NCI-H1105 treated with DMSO at 0.1 percent for 48 hours (cell line): ENCODE results near the gene XYLT1.

Experiments
- DNase-seq: peaks from one replicate; lab custom pipeline; 2025; lab: John Stamatoyannopoulos, UW

XYLT1 gene

DNA sequence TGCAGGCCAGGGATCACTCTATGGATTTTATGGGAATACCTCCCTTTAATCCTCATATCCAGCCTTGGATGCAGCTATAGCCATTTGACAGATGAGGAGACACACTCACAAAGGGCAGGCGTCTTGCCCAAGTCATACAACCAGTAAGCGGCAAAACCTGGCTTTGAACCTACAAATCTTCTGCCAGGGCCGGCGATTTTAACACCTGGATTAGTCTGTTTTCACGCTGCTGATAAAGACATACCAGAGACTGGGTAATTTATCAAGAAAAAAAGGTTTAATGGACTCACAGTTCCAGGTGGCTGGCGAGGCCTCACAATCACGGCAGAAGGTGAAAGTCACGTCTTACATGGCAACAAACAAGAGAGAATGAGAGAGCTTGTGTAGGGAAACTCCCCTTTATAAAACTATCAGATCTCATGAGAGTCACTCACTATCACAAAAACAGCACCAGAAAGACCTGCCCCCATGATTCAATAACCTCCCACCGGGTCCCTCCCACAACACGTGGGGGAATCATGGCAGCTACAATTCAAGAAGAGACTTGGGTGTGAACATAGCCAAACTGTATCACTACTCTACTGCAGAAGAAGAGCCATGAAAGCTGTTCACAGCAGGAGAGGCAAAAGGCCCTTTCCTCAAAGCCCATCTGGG lies 67.5 kb downstream of the XYLT1 start:
- no peak for DNase-seq

DNA sequence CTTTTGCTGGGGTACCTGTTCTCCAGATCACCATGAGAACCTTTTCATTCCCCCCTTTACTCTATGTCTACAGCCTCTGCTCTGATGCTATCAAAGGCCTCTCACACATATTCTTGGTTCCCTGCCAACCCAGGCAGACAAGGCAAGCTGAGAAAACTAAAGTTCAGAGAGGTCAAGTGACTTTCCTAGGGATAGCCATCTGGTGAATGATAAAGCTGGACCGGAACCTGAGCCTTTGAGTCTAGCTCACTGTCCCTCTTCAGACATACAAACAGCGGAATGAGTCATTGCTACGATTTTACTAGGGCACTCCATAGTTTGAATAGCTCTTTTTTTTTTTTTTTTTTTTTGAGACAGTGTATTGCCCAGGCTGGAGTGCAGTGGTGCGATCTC lies 73.3 kb downstream of the XYLT1 start:
- DNase-seq: peak; percentile 74

DNA sequence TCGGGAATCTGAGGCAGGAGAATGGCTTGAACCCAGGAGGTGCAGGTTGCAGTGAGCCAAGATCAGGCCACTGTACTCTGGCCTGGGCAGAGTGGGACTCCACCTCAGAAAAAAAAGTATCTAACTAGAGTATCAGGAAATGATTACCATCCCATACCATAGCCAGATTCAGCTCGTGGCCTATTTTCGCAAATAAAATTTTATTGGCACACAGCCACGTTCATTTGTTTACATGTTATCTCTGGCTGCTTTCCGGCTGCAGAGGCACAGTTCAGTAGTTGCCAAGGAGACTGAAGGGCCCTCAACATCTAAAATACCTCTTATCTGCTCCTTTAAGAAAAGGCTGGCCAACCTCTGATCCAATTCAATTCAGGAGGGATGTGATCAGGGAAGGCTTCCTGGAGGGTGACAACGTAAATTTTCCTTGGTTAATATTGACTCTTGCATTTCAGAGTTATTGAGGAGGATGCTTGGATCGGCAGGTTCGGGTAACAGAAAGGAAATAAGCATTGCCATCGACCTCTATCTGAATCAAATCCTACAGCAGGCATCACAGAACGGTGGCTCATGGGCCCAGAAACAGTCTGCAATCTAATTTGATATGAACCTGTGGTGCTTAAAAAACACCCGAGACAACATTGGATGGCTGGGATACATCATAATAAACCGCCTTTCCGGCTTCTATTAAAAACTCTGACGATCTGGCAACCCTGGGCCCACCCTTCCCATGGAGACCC lies 73.8 kb downstream of the XYLT1 start:
- DNase-seq: peak; percentile 93

DNA sequence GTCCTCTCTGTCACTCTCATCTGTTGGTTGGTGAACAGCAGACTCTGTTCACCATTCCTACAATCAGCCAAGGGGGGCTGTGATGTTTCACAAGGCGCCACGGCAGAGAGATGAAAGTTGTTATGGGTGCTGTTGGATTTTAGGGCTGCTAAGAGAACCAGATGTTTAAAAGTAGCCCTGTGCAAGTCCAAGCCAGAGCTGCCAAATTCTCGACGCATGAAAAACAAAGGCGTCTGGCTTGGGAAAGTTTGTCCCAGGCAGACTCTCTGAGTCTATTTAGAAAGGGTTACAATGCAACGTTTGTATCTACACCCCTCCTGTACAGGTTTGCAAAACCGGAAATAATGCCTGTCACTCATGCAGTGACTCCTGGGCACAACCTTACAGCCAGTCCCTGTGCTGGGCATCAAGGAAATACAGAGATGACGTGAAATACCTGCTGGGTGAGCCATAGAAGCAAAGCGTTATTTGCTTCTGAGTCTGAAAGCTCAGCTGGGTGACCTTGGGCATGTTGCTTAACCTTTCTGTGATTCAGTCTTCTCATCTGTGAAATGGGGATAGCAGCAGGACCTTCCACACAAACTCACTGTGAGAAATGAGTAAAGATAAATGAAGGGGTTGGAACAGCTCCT lies 74.8 kb downstream of the XYLT1 start:
- DNase-seq: no peak

DNA sequence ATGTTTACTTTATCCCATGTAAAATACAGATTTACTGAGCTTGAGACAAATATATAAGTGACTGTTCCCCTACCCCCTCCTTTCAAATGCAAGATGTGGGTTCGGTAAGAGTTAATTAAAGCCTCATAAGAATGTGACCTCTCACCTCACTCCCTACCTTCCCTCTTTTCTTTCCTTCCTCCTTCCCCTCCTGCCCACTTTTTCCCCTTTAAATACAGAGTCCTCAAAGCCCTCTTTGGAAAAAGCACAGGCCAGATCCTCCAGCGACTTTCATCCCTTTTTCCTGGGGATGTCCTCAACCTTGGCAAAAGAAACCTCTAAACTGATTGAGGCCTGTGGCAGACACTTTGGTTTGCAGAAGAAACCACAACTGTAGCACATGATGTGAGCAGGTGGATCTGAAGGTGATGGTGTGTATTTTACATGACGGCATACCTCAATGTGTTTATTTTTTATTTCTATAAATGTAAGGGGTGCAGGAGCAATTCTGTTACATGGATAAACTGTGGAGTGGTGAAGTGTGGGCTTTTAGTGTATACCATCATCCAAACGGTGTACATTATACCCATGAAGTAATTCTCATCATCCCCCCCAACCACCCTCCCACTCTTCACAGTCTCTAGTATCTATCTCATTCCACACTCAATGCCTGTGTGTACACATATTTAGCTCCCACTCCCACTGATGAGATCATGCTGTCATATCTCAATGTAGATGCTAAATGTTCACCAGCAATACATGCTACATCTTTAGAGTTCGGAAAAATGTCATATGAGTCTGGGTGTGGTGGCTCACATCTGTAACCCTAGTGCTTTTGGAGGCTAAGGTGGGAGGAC lies 77.7 kb downstream of the XYLT1 start:
- no peak for DNase-seq

DNA sequence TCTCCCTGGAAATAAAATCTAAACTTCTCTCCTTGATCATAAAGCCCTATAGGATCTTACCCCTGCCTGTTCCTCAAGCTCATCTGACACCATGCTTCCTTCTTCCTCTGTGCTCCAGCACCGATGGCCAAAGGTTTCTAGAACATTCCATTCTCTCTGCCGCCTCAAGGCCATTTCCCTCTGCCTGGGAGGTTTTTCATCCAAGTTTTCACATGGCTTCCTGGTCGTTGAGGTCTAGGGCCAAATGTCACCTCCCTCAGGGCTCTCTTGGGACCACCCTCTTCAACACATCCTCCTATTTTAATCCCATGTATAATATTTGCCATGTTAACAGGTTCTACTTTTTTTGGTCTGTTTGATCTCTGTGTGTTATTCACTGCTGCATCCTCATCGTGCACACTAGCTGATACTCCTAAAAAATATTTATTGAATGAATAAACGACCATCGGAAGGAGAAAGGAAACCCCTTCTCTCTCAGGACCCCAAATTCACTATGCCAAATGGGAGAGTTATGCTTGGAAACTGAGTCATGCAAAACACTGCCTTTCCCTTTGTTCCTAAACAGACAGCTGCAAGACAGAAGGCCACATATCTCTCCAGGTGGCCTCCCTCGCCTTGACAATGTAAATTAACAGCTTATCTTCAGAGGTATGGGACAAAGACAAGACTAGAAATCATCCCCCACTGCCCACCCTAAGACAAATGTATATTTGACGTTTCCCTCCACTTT lies 78.5 kb downstream of the XYLT1 start:
- DNase-seq: no peak

DNA sequence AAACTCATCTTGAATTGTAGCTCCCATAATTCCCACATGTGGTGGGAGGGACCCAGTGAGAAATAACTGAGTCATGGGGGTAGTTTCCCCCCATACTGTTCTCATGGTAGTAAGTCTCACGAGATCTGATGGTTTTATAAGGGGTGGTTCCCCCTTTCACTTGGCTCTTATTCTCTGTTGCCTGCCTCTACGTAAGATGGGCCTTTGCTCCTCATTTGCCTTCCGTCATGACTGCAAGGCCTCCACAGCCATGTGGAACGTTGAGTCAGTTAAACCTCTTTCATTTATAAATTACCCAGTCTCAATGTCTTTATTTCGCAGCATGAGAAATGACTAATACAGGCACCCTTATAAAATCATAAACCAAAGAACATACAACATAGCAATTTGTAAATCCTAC lies 79.0 kb downstream of the XYLT1 start:
- no peak for DNase-seq

DNA sequence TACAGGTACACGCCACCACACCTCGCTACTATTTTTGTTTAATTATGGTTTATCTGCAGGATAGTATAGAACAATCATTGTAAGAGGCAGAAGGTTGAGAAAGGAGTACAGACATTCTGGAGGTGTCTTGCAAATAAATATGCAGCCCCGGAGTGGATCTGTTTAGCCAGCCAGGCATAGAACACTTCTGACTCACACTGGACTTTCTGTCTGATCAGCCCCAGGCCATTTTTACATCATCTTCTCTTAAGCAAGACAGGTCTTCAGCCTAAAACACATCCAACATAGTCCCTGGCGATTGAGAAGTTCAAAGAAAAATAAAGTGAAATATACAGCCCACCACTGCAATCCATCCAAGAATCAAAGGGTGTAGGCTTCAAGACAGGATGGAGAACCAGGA lies 81.4 kb downstream of the XYLT1 start:
- DNase-seq: no peak

DNA sequence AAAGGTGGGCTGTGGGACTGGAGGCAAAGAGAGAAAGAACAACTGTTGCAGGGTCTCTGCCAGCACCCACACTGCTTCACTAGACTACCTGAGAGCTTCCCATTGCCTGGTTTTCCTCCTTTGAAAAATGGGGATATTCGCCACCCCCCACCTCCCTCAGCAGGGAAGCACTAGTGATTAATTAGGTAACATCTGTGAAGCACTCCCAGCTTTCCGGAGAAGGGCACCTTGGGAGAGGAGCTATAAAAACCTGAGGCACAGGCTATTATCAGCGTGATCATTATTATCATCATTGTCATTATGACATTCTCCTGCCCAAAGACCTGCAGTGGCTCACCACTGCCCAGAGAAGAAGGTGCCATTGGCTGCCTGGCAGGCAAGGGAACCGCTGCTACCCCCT lies 83.5 kb downstream of the XYLT1 start:
- no peak for DNase-seq

DNA sequence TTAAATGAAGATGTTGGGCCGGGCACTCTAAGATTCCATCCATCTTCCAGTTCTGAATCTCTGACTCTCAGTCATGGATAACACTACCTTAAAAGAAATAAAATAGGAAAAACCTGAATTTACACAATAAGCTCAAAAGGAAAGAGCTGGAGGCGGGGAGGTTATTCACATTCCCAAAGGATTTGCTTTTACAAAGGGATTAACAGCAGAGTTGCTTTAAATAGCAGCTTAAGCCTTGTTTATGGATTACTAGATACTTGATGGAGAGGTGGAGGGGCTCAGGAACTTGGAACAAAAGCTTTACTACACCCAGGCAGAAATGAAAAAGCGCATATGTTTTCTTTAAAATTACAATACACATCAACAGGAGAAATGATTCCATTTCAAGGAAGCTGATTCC lies 84.5 kb downstream of the XYLT1 start:
- DNase-seq: no peak

DNA sequence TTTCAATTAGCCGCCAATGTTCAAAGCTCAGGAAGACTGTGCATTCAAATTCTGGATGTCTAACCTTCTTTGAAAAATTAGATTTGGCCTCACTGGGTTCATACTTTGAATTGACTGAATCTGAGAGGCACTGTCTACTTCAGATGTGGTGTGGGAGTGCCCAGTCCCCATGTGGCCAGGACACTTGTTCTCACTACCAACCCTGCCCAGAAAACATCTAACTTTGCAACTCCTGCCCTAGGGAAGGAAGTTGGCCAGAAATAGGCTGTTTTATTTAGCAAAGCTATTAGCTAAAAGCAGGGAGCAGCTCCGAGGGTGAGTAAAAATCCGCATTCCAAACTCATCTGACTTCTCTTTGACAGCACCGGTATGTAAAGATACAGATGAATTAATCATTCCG lies 86.3 kb downstream of the XYLT1 start:
- no peak for DNase-seq

DNA sequence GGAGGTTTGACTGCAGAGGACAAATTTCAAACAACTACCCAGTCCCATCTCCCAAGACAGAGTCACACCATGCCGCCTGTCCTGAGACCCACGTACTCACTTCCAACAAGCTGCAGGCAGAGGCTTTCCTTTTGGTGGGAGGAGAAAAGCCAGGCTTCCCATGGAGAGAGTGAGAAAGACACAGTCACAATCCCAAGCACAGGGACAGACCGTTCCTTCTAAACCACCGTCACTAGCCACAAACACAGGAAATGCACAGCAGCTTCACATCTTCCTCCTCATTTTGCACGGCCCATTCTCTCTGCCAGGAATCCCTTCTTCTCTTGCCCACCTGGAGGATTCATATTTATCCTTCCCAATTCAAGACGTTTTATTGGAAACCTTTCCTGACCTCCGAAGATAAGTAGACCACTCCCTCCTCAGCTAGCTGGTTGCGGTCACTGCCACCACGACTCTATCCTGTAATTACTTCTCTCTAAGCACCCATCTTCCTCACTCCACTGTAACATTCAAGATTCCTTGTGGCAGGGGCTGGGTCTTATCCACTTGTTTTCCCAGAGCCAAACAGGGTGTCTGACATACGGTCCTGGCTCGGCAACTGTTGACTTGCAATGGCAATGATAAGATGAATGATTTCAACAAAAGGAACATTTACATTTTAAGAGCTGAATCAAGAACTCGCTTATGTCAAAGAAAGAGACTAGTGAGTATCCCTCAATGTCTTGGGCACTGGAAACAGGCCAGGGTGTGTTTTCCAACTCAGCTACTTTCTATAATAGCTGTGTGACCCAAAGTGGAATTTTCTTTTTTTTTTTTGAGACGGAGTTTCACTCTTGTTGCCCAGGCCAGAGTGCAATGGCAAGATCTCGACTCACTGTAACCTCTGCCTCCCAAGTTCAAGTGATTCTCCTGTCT lies 87.6 kb downstream of the XYLT1 start:
- DNase-seq: no peak

DNA sequence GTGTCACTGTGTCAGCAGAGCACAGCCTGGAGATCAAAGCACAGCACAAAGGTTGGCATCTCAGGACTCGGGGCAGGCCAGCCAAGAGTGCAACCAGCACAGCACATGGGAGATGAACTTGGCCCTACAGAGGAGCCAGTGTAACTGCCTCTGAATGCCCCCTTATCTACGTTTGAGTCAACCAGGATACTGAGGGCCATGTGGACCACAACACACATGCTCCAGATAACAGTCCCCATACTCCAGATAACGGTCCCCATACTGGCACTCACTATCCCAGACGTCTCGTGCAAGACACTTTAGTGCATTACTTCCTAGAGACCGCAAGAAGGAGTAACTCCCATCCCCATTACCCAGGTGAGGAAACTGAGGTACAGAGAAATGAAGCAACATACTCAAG lies 88.2 kb downstream of the XYLT1 start:
- DNase-seq: no peak

DNA sequence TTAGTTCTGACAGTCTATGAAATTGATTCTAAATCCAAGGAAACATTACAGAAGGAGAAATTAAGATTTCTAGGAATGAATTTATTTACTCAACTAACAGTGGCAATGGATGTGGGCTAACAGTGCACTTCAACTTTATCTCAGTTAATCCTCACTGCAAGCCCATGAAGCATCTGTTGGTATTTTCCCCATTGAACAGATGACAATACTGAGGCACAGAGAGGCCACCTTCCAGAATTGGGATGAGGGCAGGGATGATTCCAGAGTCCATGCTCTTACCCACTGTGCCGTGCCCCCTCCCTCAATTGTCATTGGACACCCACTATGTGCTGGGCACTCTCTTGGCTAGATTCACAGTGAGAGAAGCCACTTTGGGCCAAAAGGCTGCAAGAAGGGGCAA lies 89.0 kb downstream of the XYLT1 start:
- no peak for DNase-seq

DNA sequence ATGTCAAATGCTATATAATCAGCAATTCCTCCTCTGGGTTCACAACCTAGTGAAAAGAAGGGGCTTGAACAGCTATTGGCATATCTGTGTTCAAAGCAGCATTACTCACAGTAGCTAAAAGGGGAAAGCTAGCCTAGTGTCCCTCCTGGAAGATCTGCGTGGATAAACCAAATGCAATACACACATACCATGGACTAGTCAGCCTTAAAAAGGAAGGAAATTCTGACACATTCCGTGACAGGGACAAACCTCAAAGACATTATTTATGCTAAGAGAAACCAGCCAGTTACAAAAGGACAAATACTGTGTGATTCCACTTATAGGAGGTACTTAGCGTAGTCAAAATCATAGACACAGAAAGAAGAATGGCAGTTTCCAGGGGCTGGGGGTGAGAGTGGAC lies 90.1 kb downstream of the XYLT1 start:
- no peak for DNase-seq

DNA sequence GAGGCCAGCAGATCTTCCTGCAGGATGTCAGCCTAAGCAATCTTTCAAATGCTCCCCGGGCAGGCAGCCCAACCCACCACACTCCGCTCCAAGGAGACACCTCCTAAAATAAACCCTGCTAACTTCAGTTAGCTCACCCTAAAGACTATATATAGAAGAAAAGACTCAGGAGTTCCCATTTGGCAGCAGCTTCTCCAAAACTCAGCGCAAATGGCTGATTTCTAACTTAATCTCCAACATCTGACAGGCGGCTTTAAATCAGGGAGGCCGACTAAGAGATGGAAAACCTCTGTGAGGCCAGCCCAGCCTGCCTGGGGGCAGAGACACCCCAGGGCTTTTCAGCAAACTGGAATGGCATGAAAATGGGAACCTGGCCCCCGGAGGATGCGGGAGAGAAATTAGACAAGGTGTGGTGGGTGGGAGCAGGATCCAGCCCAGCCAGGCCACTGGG lies 91.6 kb downstream of the XYLT1 start:
- no peak for DNase-seq

DNA sequence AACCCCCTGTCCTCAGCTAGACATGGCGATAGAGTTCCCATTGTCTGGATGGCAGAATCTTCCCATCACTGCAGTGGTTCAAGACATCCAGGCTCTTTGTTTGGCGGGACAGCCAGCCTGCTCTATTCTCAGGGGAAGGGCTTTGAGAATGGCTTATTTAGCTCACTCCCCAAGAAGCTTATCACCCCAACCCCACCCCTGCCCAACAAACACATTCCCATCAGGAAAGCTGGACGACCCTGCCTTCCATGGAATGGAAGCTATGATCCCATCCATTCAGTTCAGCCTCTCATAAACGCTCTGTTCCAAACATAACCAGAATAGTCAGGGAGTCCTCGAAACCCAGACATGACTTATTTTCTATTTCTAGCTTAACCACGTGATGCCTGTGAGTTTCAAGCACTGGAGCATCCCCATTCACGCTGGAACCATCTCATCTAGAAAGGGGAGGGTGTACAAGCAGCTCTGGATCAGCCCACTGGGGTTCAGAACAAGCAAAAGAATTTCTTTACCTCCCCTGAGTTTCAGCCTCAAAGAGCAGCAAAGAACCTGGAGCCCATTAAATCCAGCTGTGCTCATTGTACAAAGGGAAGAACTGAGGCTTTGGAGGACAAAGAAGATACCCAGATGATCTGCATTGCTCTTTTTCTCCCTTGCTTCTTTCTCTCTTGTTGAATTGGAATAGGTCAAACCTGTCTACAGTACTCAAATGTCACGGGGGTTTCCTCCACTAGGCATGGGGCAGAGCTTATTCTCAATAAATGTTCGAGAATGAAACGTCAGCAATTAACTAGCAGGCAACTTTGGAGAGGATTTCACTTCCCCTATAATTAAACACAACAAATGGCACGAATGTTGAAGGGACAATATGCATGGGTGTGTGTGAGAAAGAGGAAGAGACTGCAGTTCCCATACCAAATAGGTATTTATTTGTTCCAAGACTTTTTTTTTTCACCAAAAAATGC lies 93.1 kb downstream of the XYLT1 start:
- peak; percentile 32 for DNase-seq

DNA sequence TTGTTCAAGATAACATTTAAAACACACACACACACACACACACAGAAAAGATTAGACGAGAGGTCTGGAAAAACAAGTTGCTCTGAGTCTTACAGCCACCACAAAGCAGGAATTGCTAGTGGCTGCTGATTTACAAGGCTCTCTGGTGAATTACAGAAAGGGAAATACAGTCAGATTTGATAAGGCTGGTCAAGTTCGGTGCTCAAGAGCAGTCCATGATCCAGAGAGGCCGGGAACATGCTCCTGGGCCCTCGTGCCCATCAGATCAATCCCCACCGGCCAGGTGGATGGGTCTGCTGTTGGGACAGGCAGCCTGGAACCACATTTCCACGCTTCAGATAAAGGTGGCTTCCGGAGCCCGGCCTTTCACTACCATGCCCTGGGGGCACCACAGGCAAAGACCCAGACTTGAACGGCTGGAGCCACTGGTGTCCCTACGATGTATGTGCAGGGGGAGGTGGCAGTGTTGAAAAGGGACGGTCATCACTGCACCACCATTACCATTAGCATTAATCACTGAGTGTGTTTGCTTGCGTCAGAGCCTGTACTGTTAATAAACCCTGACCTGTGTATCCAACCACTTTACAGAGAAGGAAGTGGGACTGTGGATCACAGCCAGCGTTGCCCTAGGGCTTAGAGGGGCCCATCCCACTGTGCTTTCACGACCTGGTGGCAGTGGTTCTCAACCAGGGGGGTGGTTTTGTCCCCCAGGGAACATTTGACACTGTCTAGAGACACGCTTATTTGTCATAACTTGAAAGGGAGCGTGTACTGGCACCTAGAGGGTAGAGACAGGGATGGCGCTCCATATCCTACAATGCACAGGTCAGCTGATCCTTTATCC lies 95.1 kb downstream of the XYLT1 start:
- DNase-seq: no peak
